MCF 10A (cell line): ENCODE measurements around the gene CD209. TPM values are rescaled to one million over a fixed set of nuclear protein-coding genes. Genes with fewer than 3 reads are reported as not detected.

Experiments used
- BruUV-seq: library from RNA; stranded (reverse); fragments of 400-500 nt; replicated peaks from 2 replicates; lab custom pipeline; 2021; lab: Mats Ljungman, UMichigan
- CTCF ChIA-PET: fragments of 300-600 bp; sonication (Branson Sonifier 250); formaldehyde crosslinking; extraction: SDS; loops from one replicate; lab custom pipeline; 2021; ENCODE audit warnings: antibody characterized with exemption, inconsistent platforms; lab: Yijun Ruan, JAX
- POLR2A ChIA-PET: fragments of 300-600, 350-650 bp; sonication (Branson Sonifier 250); formaldehyde crosslinking; extraction: SDS; loops from one replicate; lab custom pipeline; 2020; ENCODE audit warnings: antibody characterized with exemption, inconsistent platforms; lab: Yijun Ruan, JAX
- DNase-seq: peaks from one replicate; pipeline ENCODE4 v3.0.0-alpha.2; 2018; ENCODE audit not compliant: unreplicated experiment
- H3K27ac Mint-ChIP-seq: one replicate; pipeline ENCODE4 v1.8.0; 2022; ENCODE audit warnings: mild to moderate bottlenecking, low read depth, mixed read lengths; ENCODE audit not compliant: unreplicated experiment
- H3K27me3 Mint-ChIP-seq: one replicate; pipeline ENCODE4 v1.8.0; 2022; ENCODE audit warnings: mixed read lengths; ENCODE audit not compliant: insufficient read depth, unreplicated experiment
- H3K36me3 Mint-ChIP-seq: one replicate; pipeline ENCODE4 v1.8.0; 2022; ENCODE audit warnings: mild to moderate bottlenecking, moderate library complexity, mixed read lengths; ENCODE audit not compliant: insufficient read depth, unreplicated experiment
- H3K4me1 Mint-ChIP-seq: one replicate; pipeline ENCODE4 v1.8.0; 2022; ENCODE audit warnings: mixed read lengths; ENCODE audit not compliant: insufficient read depth, unreplicated experiment
- H3K4me3 Mint-ChIP-seq: one replicate; pipeline ENCODE4 v1.8.0; 2022; ENCODE audit warnings: mild to moderate bottlenecking, moderate library complexity, mixed read lengths; ENCODE audit not compliant: unreplicated experiment
- H3K9me3 Mint-ChIP-seq: one replicate; pipeline ENCODE4 v1.8.0; 2022; ENCODE audit warnings: mixed read lengths; ENCODE audit not compliant: unreplicated experiment
- CTCF ChIP-seq: fragments of 200-600 bp; IDR thresholded peaks from one replicate; pipeline ENCODE4 v1.8.0; 2022; ENCODE audit warnings: antibody characterized with exemption, mild to moderate bottlenecking; ENCODE audit not compliant: unreplicated experiment
- intact Hi-C: fragments of 100-400 bp; cut with micrococcal nuclease; formaldehyde crosslinking; loops from 2 replicates; pipeline ENCODE4 v1.14.1; 2022
- total RNA-seq: library from RNA; stranded (reverse); gene quantifications from 2 replicates; pipeline ENCODE4 v1.2.3, GENCODE V29; 2022

The CD209 gene
- total RNA-seq, 1 experiment from 2014 or later = not detected

- Mint-ChIP-seq H3K4me1 (peaks cover 6% of the 10 kb centered on the region), H3K9me3 (no peaks in the 10 kb centered on the region), H3K27ac (no peak overlapping the region), H3K36me3 (no peaks in the 10 kb centered on the region), H3K4me3 (no peak overlapping the region), H3K27me3 (peaks cover 54% of the 10 kb centered on the region)
- intact Hi-C loops = no loop called here
- CTCF ChIA-PET = no interaction called here
- no peak for TF ChIP-seq CTCF
- POLR2A ChIA-PET = interaction anchor here (0.6 kb wide), 1 partner anchor 64 kb away, joined by 3 read pairs; no protein-coding TSS in a partner anchor
- no peak for DNase-seq
- no TSS peak for BruUV-seq
These were observed 16.8 kb downstream of the CD209 start for GRCh38 chr19:7730286-7731217.

GRCh38 chr19:7729831-7730285 is 17.5 kb downstream of the CD209 start:
- no peak for DNase-seq
- Mint-ChIP-seq H3K36me3 (no peaks in the 10 kb centered on the region), H3K4me3 (no peak overlapping the region), H3K27ac (no peak overlapping the region), H3K4me1 (peaks cover 6% of the 10 kb centered on the region), H3K9me3 (no peaks in the 10 kb centered on the region), H3K27me3 (peaks cover 47% of the 10 kb centered on the region)
- TF ChIP-seq CTCF = no peak
- POLR2A ChIA-PET = interaction anchor here (0.6 kb wide), 1 partner anchor 65 kb away, joined by 3 read pairs; no protein-coding TSS in a partner anchor
- intact Hi-C loops = no loop called here
- no TSS peak for BruUV-seq
- CTCF ChIA-PET = no interaction called here

GRCh38 chr19:7729211-7729610 is 18.1 kb downstream of the CD209 start:
- no peaks in the 10 kb centered on the region for H3K9me3 Mint-ChIP-seq
- TF ChIP-seq CTCF = no peak
- peaks cover 2% of the 10 kb centered on the region for H3K4me1 Mint-ChIP-seq
- no peak overlapping the region for H3K4me3 Mint-ChIP-seq
- H3K36me3 Mint-ChIP-seq = no peaks in the 10 kb centered on the region
- no peak overlapping the region for H3K27ac Mint-ChIP-seq
- no peak for DNase-seq
- intact Hi-C loops = no loop called here
- ChIA-PET POLR2A (no interaction called here), CTCF (interaction anchor here (1.1 kb wide), 1 partner anchor 48 kb away, joined by 3 read pairs; the partner anchor contains the start of gene TRAPPC5)
- BruUV-seq = no TSS peak
- peaks cover 41% of the 10 kb centered on the region for H3K27me3 Mint-ChIP-seq

- Mint-ChIP-seq H3K4me3 (no peak overlapping the region), H3K27me3 (peaks cover 37% of the 10 kb centered on the region), H3K9me3 (no peaks in the 10 kb centered on the region), H3K27ac (no peak overlapping the region), H3K4me1 (no peaks in the 10 kb centered on the region), H3K36me3 (no peaks in the 10 kb centered on the region)
- ChIA-PET POLR2A (interaction anchor here (1.1 kb wide), 1 partner anchor 16 kb away, joined by 3 read pairs; no protein-coding TSS in a partner anchor), CTCF (interaction anchor here (0.6 kb wide), 1 partner anchor 128 kb away, joined by 3 read pairs; no protein-coding TSS in a partner anchor)
- no peak for DNase-seq
- TF ChIP-seq CTCF = no peak
- intact Hi-C loops = no loop called here
- no TSS peak for BruUV-seq
These were observed 21.5 kb downstream of the CD209 start for GRCh38 chr19:7725791-7726190.
